ENCODE results near the gene ADGRG6.

GRCh38 chr6:142361345-142361744, 59.5 kb downstream of the ADGRG6 start:
- TF ChIP-seq EZH2phosphoT487 (IDR thresholded peaks at IDR 0.05; ENCODE audit: insufficient read depth, low read depth) (no peak), EZH2 (IDR thresholded peaks at IDR 0.05; ENCODE audit: insufficient read depth, poor library complexity, severe bottlenecking) (no peak)
